ENCODE results near the gene ZNF493. TPM values are rescaled to one million over a fixed set of nuclear protein-coding genes. Genes with fewer than 3 reads are reported as not detected.

Gene ZNF493
- total and polyA plus RNA-seq, 12 donors, result 8.0 to 69.8 (median 22.6) TPM

GRCh38 chr19:21468791-21469190 is 71.9 kb downstream of the ZNF493 start:
- WGBS, 4 donors, result 77 to 91% (median 81%) methylated on average over 4 to 5 of the region's 5 CpGs
- TF ChIP-seq, protein P1, sequence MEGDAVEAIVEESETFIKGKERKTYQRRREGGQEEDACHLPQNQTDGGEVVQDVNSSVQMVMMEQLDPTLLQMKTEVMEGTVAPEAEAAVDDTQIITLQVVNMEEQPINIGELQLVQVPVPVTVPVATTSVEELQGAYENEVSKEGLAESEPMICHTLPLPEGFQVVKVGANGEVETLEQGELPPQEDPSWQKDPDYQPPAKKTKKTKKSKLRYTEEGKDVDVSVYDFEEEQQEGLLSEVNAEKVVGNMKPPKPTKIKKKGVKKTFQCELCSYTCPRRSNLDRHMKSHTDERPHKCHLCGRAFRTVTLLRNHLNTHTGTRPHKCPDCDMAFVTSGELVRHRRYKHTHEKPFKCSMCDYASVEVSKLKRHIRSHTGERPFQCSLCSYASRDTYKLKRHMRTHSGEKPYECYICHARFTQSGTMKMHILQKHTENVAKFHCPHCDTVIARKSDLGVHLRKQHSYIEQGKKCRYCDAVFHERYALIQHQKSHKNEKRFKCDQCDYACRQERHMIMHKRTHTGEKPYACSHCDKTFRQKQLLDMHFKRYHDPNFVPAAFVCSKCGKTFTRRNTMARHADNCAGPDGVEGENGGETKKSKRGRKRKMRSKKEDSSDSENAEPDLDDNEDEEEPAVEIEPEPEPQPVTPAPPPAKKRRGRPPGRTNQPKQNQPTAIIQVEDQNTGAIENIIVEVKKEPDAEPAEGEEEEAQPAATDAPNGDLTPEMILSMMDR (IDR thresholded peaks at IDR 0.05), result no peak
- TF ChIP-seq POLR2A (IDR thresholded peaks at IDR 0.05), result no peak
- peak in 2 of 7 donors; percentile 19 to 42 for DNase-seq
- Histone ChIP-seq H3K27ac (no peak overlapping the region), H3K36me3 (replicated peaks in 1 of 2) (no peaks in the 10 kb centered on the region), H3K9me3 (replicated peaks in 1 of 3) (no peaks in the 10 kb centered on the region), H3K4me3 (no peak overlapping the region), H3K4me1 (replicated peaks in 1 of 2) (no peaks in the 10 kb centered on the region), H3K27me3 (no peaks in the 10 kb centered on the region)
- intact Hi-C loops (cut with DNase I), result no loop called here

DNA sequence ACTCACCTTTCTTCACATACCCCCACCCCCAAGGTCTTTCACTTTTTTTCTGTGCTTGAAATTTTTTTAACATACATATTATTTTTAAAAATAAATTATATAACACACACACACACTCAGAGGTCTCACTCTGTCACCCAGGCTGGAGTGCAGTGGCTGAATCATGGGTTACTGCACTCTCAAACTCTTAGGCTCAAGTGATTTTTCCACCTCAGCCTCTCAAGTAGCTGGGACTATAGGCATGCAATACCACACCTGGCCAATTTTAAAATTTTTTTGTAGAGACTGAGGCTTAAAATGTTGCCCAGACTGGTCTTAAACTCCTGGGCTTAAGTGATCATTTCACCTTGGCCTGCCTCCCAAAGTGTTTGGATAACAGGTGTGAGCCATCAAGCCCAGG is 75.6 kb downstream of the ZNF493 start:
- Histone ChIP-seq H3K9me3 (replicated peaks in 1 of 3) (no peaks in the 10 kb centered on the region), H3K27me3 (no peaks in the 10 kb centered on the region), H3K36me3 (replicated peaks in 1 of 2) (no peaks in the 10 kb centered on the region), H3K4me1 (replicated peaks in 1 of 2) (peaks cover 0 to 4% of the 10 kb centered on the region in 2 donors), H3K27ac (no peak overlapping the region), H3K4me3 (no peak overlapping the region)
- no peak for DNase-seq
- intact Hi-C loops (cut with DNase I), result no loop called here
- TF ChIP-seq POLR2A (IDR thresholded peaks at IDR 0.05), result no peak
- TF ChIP-seq, protein P1 (IDR thresholded peaks at IDR 0.05), result no peak

DNA sequence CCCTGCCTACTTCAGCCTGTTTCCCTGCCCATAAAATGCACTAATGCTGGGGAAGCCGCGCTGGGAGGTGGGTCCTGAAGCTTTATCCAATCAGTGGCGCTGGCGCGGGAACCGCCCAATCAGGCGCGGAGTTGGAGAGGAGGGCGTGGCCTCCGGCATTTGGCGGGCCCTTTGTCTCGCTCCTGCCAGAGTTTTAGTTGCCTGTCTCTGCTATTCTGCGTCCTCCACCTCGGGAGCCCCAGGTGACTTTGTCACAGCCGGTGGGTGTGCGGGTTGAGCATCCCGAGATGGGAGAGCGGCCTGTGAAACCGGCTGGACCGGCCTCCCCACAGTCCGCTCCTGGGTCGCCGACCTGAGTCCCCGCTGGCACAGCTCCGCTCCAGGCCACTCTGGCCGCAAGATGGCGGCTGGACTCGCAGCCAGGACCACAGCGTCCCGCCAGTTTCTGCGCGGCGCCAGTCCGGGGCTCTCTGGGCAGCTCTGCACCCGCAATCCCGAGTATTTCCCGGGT is 77.8 kb downstream of the ZNF493 start:
- Histone ChIP-seq H3K27ac (no peak overlapping the region), H3K36me3 (replicated peaks in 1 of 2) (no peaks in the 10 kb centered on the region), H3K4me1 (replicated peaks in 1 of 2) (peaks cover 0 to 4% of the 10 kb centered on the region in 2 donors), H3K4me3 (peak overlapping the region in 2 of 4 donors; percentile 51 to 62), H3K9me3 (replicated peaks in 1 of 3) (no peaks in the 10 kb centered on the region), H3K27me3 (no peaks in the 10 kb centered on the region)
- intact Hi-C loops (cut with DNase I), result no loop called here
- TF ChIP-seq POLR2A (IDR thresholded peaks at IDR 0.05), result no peak
- TF ChIP-seq, protein P1 (IDR thresholded peaks at IDR 0.05), result peak in 1 of 6 experiments; percentile 16
- peak; percentile 77 to 94 (median 86) for DNase-seq
- 1 to 14% (median 2%) methylated on average over 17 to 37 of the region's 37 CpGs for WGBS, 4 donors

Other genes with a start within 250 kb of the ZNF493 start
- 10 to 100 TPM in 7 of 9 donors, 1 to 10 TPM in 2; 4.4 to 26.3 (median 11.2) TPM for gene ZNF708, start 67.7 kb upstream of the ZNF493 start, total RNA-seq
- 10 to 100 TPM in 1 of 3 donors, 1 to 10 TPM in 2; 2.8 to 11.3 (median 5.8) TPM for gene ZNF708, start 67.7 kb upstream of the ZNF493 start, polyA plus RNA-seq
- 10 to 100 TPM in 1 of 9 donors, 1 to 10 TPM in 8; 2.8 to 24.0 (median 5.1) TPM for gene ZNF738, start 38.1 kb upstream of the ZNF493 start, total RNA-seq
- gene ZNF738, start 38.1 kb upstream of the ZNF493 start, polyA plus RNA-seq, result 1 to 10 TPM; 3.7 to 9.3 (median 4.3) TPM
- 10 to 100 TPM; 15.9 to 50.3 (median 26.6) TPM for gene ZNF429, start 108.5 kb downstream of the ZNF493 start, total RNA-seq
- 10 to 100 TPM in 2 of 3 donors, 1 to 10 TPM in 1; 4.4 to 27.2 (median 13.4) TPM for gene ZNF429, start 108.5 kb downstream of the ZNF493 start, polyA plus RNA-seq

Measured in adrenal gland (tissue), 12 donors.